WTC11 (cell line): ENCODE data around the gene RSPRY1. TPM values are rescaled to one million over a fixed set of nuclear protein-coding genes. Genes with fewer than 3 reads are reported as not detected.
A peak's percentile ranks its signal among the peaks of the same experiment; 100 is the strongest.
"Not testable (repeated sequence)": the region's sequence is repeated elsewhere in the genome, so short reads cannot be mapped to it uniquely, and the experiment has no call there.

Experiments used
- ATAC-seq: fragments of 200-7000 bp; cut with Tn5 transposase; 2 replicates; pipeline ENCODE4 v1.10.0; 2021; ENCODE audit warnings: mild to moderate bottlenecking, moderate library complexity
- CTCF ChIA-PET: fragments of 300-600 bp; sonication (Branson Sonifier 250); formaldehyde crosslinking; loops from one replicate; lab custom pipeline; 2021; ENCODE audit warnings: antibody characterized with exemption; lab: Charles Lee
- POLR2A ChIA-PET: fragments of 350-600 bp; sonication (Branson Sonifier 250); formaldehyde crosslinking; loops from one replicate; lab custom pipeline; 2021; ENCODE audit warnings: antibody characterized with exemption; lab: Charles Lee
- DNase-seq: peaks from one replicate; pipeline ENCODE4 v3.0.0; 2021; ENCODE audit warnings: low spot score
- H3K27ac Mint-ChIP-seq: 2 replicates; pipeline ENCODE4 v1.8.0; 2021; ENCODE audit warnings: mixed read lengths
- H3K27me3 Mint-ChIP-seq: 2 replicates; pipeline ENCODE4 v1.8.0; 2021; ENCODE audit warnings: low read depth, mild to moderate bottlenecking, moderate library complexity, mixed read lengths
- H3K36me3 Mint-ChIP-seq: 2 replicates; pipeline ENCODE4 v1.8.0; 2021; ENCODE audit warnings: mixed read lengths
- H3K4me1 Mint-ChIP-seq: 2 replicates; pipeline ENCODE4 v1.8.0; 2022; ENCODE audit warnings: mixed read lengths
- H3K4me3 Mint-ChIP-seq: 2 replicates; pipeline ENCODE4 v1.8.0; 2021; ENCODE audit warnings: mild to moderate bottlenecking, moderate library complexity, mixed read lengths
- H3K9me3 Mint-ChIP-seq: 2 replicates; pipeline ENCODE4 v1.8.0; 2021; ENCODE audit warnings: mixed read lengths
- ZBTB43 ChIP-seq: sonication (generic); formaldehyde crosslinking; IDR thresholded peaks from 2 replicates; pipeline ENCODE4 v1.8.1; 2023; ENCODE audit warnings: mild to moderate bottlenecking, missing genetic modification reagents
- ZNF138 ChIP-seq: sonication (generic); formaldehyde crosslinking; conservative IDR thresholded peaks from 2 replicates; pipeline ENCODE4 v1.8.1; 2022; ENCODE audit warnings: mild to moderate bottlenecking, moderate library complexity, missing genetic modification reagents
- ZNF671 ChIP-seq: fragments of 250-450 bp; sonication (Bioruptor Pico); IDR thresholded peaks from 2 replicates; pipeline ENCODE4 v1.8.0; 2021; ENCODE audit warnings: mild to moderate bottlenecking
- total RNA-seq: library from RNA; stranded (reverse); gene quantifications from 3 replicates; pipeline ENCODE4 v1.2.3, GENCODE V29; 2021
- TF ChIP-seq, protein P1 (sequence below): sonication (generic); formaldehyde crosslinking; IDR thresholded peaks from 2 replicates; pipeline ENCODE4 v1.8.1; 2023; ENCODE audit warnings: mild to moderate bottlenecking, moderate library complexity, missing genetic modification reagents
- TF ChIP-seq, protein P2 (sequence below): sonication (generic); formaldehyde crosslinking; IDR thresholded peaks from 2 replicates; pipeline ENCODE4 v1.8.0; 2023; ENCODE audit warnings: missing genetic modification reagents, mild to moderate bottlenecking, borderline replicate concordance

The RSPRY1 gene
- total RNA-seq, 1 experiment from 2014 or later: 26.8 TPM

DNA sequence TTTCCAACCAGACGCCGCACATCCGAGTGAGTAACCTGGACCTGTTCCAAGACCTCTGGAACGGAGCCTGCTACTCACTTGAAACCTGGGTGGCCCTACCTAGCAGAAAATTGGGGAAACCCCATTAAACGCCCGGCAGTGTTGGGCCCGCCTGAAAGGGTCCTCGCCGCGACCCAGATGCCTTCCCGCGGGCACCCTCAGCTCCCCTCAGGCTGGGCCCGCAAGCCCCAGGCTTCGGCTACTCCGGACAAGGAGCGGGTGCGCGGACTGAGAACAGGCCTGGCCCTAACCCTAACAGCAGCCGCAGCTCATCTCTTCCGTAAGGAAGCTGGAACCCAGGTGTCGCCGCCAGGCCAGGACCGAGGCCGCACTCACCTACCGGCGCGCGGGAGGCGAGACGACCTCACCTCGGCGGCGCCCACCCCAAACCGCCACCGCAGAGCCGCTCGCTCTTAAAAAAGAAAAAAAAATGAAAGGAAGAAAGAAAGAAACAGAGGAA, 634 bp upstream of the RSPRY1 start (continued):
- TF ChIP-seq ZBTB43: no peak
- no peak for TF ChIP-seq ZNF138 (CRISPR knock-in tag)
- TF ChIP-seq, protein P1, sequence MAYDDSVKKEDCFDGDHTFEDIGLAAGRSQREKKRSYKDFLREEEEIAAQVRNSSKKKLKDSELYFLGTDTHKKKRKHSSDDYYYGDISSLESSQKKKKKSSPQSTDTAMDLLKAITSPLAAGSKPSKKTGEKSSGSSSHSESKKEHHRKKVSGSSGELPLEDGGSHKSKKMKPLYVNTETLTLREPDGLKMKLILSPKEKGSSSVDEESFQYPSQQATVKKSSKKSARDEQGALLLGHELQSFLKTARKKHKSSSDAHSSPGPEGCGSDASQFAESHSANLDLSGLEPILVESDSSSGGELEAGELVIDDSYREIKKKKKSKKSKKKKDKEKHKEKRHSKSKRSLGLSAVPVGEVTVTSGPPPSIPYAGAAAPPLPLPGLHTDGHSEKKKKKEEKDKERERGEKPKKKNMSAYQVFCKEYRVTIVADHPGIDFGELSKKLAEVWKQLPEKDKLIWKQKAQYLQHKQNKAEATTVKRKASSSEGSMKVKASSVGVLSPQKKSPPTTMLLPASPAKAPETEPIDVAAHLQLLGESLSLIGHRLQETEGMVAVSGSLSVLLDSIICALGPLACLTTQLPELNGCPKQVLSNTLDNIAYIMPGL (CRISPR knock-in tag): no peak

DNA sequence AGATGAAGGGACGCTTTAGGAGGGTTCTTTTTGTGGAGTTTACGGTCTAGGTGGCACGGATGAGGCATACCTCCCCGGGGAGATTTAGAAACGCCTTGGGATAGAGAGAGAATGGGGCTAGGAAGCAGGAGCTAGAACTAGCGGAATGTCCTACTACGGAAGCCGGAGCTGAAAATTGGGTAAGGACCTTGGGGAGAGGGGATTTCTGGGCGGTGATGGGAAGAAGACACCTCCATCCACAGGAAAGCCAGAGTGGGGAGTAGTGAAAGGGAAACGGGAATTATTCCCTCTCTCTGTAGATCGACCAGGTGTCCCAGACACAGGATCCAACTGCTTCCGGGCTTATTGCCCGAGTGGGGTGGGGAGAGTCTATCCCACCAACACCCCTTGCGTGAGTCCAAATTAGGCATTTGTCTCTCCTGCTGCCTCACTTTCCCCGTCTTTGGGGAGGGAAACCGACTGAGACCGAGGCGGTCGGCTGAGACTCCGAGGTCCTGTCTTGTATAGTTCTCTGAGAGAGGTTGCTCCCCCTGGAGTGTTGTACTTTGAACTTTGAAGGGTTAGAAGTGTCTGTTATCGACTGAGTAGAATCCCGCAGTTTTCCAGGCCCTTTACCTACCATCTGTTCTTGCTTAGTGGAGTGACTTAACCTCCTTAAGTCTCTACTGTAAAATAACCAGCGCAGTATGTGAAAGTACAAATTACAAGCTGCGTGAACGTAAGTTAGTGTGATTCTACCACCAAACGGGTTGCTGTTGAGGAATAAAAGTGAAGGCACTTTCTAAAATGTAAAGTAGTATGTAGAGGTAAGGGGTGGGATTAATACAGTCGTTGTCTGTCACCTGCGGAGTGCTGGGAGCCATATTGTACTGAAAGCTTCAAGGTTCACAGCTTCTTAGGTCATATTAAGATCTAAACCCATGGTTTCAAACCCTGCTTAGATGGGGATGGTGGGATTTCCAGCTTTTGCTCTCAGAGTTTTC, 1.0 kb downstream of the RSPRY1 start:
- DNase-seq: no peak
- ATAC-seq: peak; percentile 1; the same call in 1 of the 2 replicates
- TF ChIP-seq ZNF671: no peak
- TF ChIP-seq, protein P2, sequence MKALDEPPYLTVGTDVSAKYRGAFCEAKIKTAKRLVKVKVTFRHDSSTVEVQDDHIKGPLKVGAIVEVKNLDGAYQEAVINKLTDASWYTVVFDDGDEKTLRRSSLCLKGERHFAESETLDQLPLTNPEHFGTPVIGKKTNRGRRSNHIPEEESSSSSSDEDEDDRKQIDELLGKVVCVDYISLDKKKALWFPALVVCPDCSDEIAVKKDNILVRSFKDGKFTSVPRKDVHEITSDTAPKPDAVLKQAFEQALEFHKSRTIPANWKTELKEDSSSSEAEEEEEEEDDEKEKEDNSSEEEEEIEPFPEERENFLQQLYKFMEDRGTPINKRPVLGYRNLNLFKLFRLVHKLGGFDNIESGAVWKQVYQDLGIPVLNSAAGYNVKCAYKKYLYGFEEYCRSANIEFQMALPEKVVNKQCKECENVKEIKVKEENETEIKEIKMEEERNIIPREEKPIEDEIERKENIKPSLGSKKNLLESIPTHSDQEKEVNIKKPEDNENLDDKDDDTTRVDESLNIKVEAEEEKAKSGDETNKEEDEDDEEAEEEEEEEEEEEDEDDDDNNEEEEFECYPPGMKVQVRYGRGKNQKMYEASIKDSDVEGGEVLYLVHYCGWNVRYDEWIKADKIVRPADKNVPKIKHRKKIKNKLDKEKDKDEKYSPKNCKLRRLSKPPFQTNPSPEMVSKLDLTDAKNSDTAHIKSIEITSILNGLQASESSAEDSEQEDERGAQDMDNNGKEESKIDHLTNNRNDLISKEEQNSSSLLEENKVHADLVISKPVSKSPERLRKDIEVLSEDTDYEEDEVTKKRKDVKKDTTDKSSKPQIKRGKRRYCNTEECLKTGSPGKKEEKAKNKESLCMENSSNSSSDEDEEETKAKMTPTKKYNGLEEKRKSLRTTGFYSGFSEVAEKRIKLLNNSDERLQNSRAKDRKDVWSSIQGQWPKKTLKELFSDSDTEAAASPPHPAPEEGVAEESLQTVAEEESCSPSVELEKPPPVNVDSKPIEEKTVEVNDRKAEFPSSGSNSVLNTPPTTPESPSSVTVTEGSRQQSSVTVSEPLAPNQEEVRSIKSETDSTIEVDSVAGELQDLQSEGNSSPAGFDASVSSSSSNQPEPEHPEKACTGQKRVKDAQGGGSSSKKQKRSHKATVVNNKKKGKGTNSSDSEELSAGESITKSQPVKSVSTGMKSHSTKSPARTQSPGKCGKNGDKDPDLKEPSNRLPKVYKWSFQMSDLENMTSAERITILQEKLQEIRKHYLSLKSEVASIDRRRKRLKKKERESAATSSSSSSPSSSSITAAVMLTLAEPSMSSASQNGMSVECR (CRISPR knock-in tag): 0 out of 2 replicates have a peak, but pooled peaks have one; percentile 36
- Mint-ChIP-seq H3K36me3 (no peaks in the 10 kb centered on the region), H3K4me1 (peaks cover 42% of the 10 kb centered on the region), H3K4me3 (peak overlapping the region; percentile 96), H3K9me3 (no peaks in the 10 kb centered on the region), H3K27me3 (no peaks in the 10 kb centered on the region; the same call in 1 of the 2 replicates), H3K27ac (peak overlapping the region; percentile 85)
- ChIA-PET POLR2A (no interaction called here), CTCF (interaction anchor here (0.7 to 1.6 kb wide), 6 partner anchors 10 to 113 kb away, joined by 3 to 4 read pairs (median 4); partner anchors contain the start of gene CPNE2)

DNA sequence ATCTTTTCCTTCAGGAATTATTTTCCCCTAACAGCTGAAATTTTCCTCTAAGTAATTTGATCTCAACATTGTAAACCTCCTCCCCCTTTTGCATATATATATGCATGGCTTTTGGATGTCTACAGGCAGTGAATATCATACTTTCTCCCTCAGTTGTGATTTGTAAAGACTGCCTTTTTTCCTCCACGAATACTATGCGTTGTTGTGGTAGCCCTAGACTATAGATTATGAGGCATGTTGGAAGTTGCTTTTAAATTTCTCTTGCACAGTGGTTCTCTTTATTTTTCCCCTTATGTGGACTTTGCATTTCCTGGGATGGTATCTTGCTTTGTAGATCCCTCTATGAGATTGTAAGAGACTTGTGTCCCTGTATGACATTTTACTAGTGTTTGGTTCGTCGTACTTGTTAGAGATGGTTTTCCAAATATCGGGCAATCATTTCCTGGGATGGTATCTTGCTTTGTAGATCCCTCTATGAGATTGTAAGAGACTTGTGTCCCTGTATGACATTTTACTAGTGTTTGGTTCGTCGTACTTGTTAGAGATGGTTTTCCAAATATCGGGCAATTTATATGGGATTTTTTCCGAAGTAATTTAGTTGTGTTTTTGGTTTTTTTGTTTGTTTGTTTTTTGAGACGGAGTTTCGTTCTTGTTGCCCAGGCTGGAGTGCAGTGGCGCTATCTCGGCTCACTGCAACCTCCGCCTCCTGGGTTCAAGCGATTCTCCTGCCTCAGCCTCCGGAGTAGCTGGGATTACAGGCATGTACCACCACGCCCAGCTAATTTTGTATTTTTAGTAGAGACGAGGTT, 2.0 kb downstream of the RSPRY1 start:
- DNase-seq, H3K27me3 Mint-ChIP-seq, H3K9me3 Mint-ChIP-seq, ATAC-seq, POLR2A ChIA-PET, H3K36me3 Mint-ChIP-seq: not testable (repeated sequence)
- H3K27ac Mint-ChIP-seq: peak overlapping the region; percentile 61
- peak overlapping the region; percentile 96 for H3K4me3 Mint-ChIP-seq
- CTCF ChIA-PET: interaction anchor here (1.2 to 1.3 kb wide), 3 partner anchors 90 to 112 kb away, joined by 3 to 4 read pairs (median 4); partner anchors contain the start of gene CPNE2
- H3K4me1 Mint-ChIP-seq: peaks cover 35% of the 10 kb centered on the region

GRCh38 chr16:57188711-57189002, 2.5 kb downstream of the RSPRY1 start:
- Mint-ChIP-seq H3K4me3 (peak overlapping the region; percentile 96), H3K9me3 (no peaks in the 10 kb centered on the region)
- ChIA-PET CTCF (no interaction called here), POLR2A (no interaction called here)
- no peak for ATAC-seq
- TF ChIP-seq ZNF138 (CRISPR knock-in tag): no peak
- TF ChIP-seq, all 79 proteins: peak for 0
- no peaks in the 10 kb centered on the region for H3K36me3 Mint-ChIP-seq
- peak overlapping the region; percentile 38; the same call in 1 of the 2 replicates for H3K27ac Mint-ChIP-seq
- no peaks in the 10 kb centered on the region; the same call in 1 of the 2 replicates for H3K27me3 Mint-ChIP-seq
- peaks cover 32% of the 10 kb centered on the region for H3K4me1 Mint-ChIP-seq
- DNase-seq: no peak

GRCh38 chr16:57189527-57189926, 3.4 kb downstream of the RSPRY1 start:
- H3K4me3 Mint-ChIP-seq, H3K27ac Mint-ChIP-seq, DNase-seq, ATAC-seq, H3K36me3 Mint-ChIP-seq, H3K9me3 Mint-ChIP-seq, H3K27me3 Mint-ChIP-seq, CTCF ChIA-PET, POLR2A ChIA-PET: not testable (repeated sequence)
- H3K4me1 Mint-ChIP-seq: peaks cover 24% of the 10 kb centered on the region
